ENCODE measurements around the gene SLC25A23.

The SLC25A23 gene

DNA sequence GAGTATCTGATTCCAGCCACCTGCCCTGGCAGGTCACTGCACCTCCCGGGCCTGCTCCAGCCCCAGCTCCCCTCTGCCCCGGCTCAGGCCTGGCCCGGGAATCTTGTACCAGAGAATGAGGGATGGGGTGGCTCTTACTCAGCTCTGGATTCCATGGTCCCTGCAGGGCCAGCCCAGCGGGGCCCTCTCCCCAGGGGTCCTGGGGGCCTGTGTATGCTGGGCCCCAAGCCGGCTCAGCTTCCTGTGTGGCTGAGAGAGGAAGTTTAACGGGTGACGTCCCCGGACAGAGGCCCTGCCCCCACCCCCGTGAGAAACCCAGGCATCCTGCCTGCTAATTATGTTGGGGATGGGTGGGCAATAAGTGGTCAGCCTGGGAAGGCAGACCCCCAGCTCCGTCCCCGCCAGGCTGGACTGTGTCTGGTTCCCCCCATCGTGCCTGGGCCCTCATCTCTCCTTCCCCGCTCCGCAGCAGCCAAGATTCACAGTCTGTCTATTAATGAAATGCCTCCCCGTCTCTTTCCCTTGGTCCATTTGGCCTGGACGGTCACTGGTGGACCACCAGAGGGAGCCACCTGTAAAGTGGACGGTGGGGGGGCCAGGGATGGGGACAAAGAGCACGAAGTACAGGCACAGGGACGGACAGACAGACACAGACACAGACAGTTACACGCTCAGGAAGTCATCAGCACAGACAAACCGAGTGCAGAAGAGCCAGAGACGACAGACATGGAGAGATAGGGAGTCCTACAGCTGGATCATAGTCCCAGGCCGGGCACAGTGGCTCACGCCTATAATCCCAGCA is 22.1 kb upstream of the SLC25A23 start, which contains the start of gene DENND1C:
TSS of gene DENND1C (minus strand) at position 247 of the 802 bp plus-strand sequence. CDS start at position 155, 92 bp downstream.
- DNase-seq (ENCODE audit: low spot score) = peak; percentile 73

DNA sequence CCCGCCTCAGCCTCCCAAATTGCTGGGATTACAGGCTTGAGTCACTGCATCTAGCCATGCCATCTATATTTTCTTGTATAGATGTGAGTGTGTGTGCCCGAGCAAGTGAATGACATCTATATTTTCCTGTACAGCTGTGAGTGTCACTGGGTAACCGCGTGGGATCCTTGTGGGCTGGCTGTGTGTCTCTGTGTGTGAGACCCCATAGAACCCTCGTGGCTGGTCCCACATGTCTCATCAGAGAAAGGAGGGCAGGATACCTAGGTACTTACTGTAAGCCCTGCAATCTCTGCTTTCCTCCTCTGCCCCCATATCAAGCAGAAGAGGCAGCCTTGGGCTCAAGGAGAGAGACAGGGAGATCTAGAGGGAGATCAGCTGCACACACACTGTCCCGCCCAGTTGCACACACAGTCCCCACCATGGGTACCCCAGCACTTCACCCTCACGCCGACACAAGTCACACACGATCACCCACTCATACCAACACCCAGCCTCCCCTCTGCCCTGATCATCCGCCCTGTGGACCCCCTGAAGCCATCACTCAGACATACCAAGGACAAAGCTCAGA is 21.3 kb upstream of the SLC25A23 start:
- DNase-seq (ENCODE audit: low spot score) = no peak

DNA sequence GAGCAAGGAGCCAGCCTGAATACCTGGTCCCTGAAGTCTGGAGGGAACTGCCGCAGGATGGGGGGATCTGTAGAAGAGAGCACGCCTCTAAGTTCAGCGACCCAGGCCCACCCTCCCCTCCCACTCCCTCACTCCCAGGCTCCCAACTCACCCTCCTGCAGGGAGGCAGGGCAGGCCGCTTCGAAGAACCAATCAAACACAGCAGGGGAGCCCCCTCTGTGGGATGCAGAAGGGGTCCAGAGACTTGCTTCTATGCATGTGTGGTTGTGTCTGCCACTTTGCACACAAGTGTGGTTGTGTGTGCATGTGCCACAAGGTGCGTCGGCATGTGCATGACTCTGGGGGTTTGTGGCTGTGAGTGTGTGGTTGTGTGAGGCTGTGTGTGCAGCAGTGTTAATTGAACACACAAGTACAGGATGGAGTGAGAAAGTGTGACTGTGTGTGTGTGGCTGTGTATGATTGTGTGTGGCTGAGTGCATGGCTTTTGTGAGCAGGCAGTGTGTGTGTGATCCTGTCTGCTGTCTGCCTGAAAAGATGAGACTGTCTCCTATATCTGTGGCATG is 20.3 kb upstream of the SLC25A23 start:
- no peak for DNase-seq (ENCODE audit: low spot score)

- DNase-seq (ENCODE audit: low spot score) = no peak
Observed at GRCh38 chr19:6478815-6479214, 19.2 kb upstream of the SLC25A23 start.

- DNase-seq (ENCODE audit: low spot score) = no peak
Observed at GRCh38 chr19:6476896-6477431, 17.4 kb upstream of the SLC25A23 start.

GRCh38 chr19:6476155-6476895 is 16.7 kb upstream of the SLC25A23 start:
- DNase-seq (ENCODE audit: low spot score) = peak; percentile 68

DNA sequence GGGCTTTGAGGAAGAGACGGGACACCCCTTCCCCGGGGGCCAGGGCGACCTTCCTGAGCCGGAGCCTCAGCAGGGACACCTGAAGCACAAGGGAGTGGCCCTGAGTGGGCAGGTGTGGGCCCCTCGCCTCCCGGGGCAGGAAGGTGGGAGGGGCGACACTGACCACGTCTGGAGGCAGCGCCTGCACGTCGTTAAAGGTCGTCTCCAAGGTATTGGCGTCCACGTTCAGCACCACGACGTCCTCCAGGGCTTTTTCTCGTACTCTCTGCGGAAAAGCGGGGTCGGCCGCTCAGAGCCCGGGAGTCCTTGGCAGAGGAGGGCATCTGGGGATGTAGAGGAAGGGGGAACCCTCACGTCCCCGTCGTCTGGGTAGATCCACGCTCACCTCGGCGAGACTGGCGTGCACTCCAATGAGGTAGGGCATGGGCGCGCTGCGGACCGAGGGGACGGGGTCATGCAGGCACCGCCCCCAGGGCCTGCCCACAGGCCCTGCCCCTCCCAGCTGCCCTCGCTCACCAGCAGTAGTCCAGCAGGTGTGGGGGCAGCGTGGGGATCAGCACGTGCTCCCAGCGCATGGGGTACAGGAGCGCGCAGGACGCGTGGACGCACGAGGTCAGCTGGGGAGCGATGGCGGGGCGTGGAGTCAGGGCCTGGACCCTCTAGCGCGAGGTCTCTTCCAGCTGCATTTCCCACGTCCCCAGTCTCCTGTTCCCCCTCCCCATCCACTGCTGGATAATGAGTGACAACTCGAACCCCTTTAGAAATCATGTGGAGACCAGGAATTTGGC is 15.9 kb upstream of the SLC25A23 start:
- no peak for DNase-seq (ENCODE audit: low spot score)

DNA sequence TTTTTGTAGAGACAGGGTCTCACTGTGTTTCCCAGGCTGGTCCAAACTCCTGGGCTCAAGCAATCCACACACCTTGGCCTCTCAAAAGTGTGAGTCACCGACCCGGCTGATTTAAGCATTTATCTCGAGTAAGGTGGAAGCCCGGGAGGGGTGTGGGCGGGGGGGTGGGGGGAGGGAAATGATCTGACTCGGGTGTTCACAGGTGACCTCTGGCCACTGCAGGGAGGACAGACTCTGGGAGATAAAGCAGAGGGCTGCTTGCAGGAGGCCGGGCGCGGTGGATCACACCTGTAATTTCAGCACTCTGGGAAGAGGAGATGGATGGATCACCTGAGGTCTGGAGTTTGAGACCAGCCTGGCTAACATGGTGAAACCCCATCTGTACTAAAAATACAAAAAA is 14.1 kb upstream of the SLC25A23 start:
- no peak for DNase-seq (ENCODE audit: low spot score)

DNA sequence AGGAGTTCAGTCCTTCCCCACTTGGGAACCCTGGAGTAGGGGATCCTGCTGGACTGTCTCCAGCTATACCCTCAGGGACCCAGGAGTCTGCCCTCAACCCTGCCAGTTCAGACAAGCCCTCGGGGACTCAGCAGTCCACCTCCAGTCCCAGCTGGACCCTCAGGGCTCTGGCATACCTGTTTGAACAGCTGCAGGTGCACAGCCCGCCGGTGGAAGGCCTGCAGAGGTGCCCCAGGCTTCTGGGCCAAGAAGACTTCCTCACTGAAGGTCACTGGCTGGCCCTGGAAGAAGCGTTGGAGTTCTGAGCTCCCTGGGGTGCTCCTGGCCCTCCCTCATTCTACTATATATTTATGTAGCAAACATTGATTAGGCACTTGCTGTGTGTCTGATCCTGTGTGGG is 13.1 kb upstream of the SLC25A23 start:
- no peak for DNase-seq (ENCODE audit: low spot score)

GRCh38 chr19:6471076-6471475 is 11.5 kb upstream of the SLC25A23 start:
- no peak for DNase-seq (ENCODE audit: low spot score)

DNA sequence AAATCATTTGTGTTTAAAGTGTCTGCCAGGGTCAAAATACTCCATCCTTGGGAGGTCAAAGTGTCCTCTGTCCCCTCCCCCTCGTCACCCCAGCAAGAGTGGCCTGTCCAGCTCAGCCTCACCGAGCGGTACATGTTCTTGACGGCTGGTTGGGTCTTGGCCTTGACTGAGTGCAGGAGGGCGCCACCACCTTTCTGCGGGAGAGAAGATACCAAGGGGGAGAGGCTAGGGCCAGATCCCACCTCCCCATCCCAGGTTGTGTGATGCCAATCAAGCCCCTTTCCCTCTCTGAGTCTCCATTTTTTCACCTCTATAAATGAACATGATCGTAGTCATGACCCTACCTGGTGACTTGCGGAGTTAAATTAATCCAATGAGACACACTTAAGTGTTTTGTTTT is 10.6 kb upstream of the SLC25A23 start:
- DNase-seq (ENCODE audit: low spot score) = no peak

DNA sequence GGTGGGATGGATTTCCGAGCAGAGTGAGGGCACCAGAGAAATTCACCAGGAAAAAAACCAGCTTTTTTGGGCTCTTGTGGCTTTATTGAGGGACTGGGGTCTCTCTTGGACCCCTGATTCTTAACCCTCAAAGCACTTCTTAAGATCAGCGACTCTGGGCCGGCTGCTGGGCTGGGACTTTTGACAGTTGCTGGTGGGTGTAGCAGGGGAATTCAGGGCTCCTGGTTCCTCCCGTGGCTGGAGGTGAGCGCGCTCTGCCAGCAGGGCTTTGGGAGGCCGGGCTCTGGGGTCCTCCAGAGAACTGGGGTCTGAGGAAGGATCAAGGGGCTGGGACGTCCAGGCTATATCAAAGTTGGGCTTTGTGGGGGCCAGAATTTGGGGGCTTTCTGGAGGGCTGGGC is 7.8 kb upstream of the SLC25A23 start:
- no peak for DNase-seq (ENCODE audit: low spot score)

- no peak for DNase-seq (ENCODE audit: low spot score)
Observed at GRCh38 chr19:6466526-6467248, 7.1 kb upstream of the SLC25A23 start.

- DNase-seq (ENCODE audit: low spot score) = no peak
Observed at GRCh38 chr19:6465663-6466062, 6.1 kb upstream of the SLC25A23 start.

- DNase-seq (ENCODE audit: low spot score) = no peak
Observed at GRCh38 chr19:6465006-6465405, 5.4 kb upstream of the SLC25A23 start.

GRCh38 chr19:6464070-6464873 is 4.7 kb upstream of the SLC25A23 start, which contains the start of gene CRB3:
Gene CRB3 (plus strand): TSS chr19:6464271. CDS start chr19:6464702, 431 bp downstream.
- no peak for DNase-seq (ENCODE audit: low spot score)

DNA sequence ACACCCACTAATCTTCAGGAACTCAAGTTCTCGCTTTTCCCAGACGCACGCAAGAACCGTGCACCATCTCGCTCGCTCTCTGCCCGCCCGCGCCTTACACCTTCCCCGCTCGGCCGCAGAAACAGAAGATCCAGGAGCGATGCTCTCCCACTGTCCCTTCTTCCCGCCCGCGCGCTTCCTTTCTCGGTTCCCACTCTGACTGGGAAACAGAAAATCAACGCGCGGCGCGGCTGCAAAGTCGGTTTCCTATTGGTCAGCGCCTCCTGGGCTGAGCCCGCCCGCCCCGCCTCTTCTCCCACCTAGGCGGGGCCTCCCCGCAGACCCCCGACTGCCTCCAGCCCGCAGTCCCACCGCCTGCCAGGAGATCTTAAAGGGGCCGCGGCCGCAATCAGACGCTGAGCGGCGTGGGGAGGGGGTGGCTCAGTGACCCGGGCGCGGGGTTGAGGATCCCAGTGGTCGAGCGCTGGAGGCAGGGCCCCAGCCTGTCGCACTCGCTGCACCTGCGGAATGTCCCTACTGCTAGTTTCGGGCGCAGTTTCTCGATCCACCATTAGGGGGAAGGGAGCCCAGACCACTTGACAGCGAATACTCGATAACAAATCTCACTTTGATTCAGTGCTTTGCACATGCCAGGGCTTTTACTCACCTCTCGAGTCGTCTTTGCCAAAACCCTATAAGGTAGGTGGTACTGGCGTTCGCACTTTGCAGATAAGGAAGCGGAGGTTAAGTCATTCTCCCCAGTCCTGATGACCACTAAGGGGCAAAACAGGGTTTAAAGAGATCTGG is 700 bp upstream of the SLC25A23 start:
- DNase-seq (ENCODE audit: low spot score) = peak; percentile 97

DNA sequence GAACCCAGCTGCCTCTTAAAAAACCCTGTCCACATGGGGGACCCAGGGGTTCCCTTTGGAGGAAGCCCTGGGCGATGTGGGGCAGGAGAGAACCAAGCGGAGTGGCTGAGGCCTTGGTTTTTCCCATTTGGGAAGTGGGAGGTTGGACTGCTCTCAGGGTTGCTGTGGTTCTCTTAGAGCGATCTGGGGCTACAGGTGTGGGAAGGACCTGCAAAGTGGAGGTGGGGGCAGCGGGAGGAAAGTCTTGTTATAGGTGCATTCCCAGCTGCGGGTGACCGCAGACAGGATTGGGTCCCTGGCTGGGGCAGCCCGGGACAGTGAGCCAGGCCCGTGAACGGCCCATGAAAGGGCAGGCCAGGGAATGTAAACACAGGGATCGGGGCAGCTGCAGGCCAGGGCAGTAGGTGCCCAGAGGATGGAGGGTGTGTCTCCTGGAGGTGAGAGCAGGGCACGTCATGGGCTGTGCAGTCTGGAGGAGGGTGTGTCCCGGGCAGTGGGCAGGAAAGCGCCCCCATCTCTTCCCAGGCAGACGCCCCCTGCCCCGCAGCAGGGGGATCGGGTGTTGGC is 814 bp downstream of the SLC25A23 start:
- DNase-seq (ENCODE audit: low spot score) = no peak

Measured in activated CD4-positive, alpha-beta T cell treated with anti-CD3 and anti-CD28 coated beads, Interleukin-2, Interleukin-4, amounts not matched to agents 100 ng/mL and 50 ng/mL, durations not matched to agents 16 hours and 8 hours (primary cell).